Prostate gland (tissue), 2 donors: Measurements from ENCODE around the gene EPAS1. TPM values are rescaled to one million over a fixed set of nuclear protein-coding genes. Genes with fewer than 3 reads are reported as not detected.

Source experiments
- DNase-seq: peaks from one replicate; pipeline ENCODE4 v3.0.0-alpha.2; 2019; ENCODE audit warnings: low spot score
- H3K27ac ChIP-seq, 2 donors: fragments of 200-600 bp; sonication (generic); 2 replicates each; pipeline ENCODE4 v1.5.1; 2017 to 2019
- H3K27me3 ChIP-seq: fragments of 200-600 bp; sonication (generic); replicated peaks from 2 replicates; pipeline ENCODE4 v1.5.1; 2019; ENCODE audit not compliant: insufficient read depth
- H3K36me3 ChIP-seq, 2 donors: fragments of 200-600 bp; sonication (generic); 1 replicate in 1 of 2; 2 replicates in 1 of 2; pipeline versions ENCODE4 v1.5.1 to v1.8.1; 2017 to 2019
- H3K4me1 ChIP-seq: fragments of 200-600 bp; sonication (generic); replicated peaks from 2 replicates; pipeline ENCODE4 v1.5.1; 2019
- H3K4me3 ChIP-seq, 2 donors: fragments of 200-600 bp; sonication (generic); 2 replicates each; pipeline ENCODE4 v1.5.1; 2017 to 2019
- H3K9me3 ChIP-seq: fragments of 200-600 bp; sonication (generic); 2 replicates; pipeline ENCODE4 v1.5.1; 2017
- CTCF ChIP-seq, 4 experiments: fragments of 200-600 bp in 2 of 4; fragments of 450-650 bp in 2 of 4; sonication (generic) in 2 of 4; IDR thresholded peaks; 1 replicate in 3 of 4; 2 replicates in 1 of 4; pipeline ENCODE4 v1.5.1; 2016 to 2019; ENCODE audit warnings: antibody characterized with exemption in 4 of 4, mild to moderate bottlenecking in 2 of 4, moderate library complexity in 2 of 4
- POLR2A ChIP-seq: fragments of 450-650 bp; IDR thresholded peaks from one replicate; pipeline ENCODE4 v1.6.1; 2016; ENCODE audit warnings: antibody characterized with exemption, mild to moderate bottlenecking
- POLR2AphosphoS5 ChIP-seq: sonication (generic); formaldehyde crosslinking; IDR thresholded peaks from one replicate; pipeline ENCODE4 v1.6.1; 2017; ENCODE audit warnings: antibody characterized with exemption
- WGBS: methylation state at CpG from one replicate; pipeline ENCODE4 v1.1.5; 2018; 5-methylcytosine and 5-hydroxymethylcytosine counted together
- intact Hi-C: fragments of 100-400 bp; cut with DNase I; formaldehyde crosslinking; loops from one replicate; pipeline ENCODE4 v1.14.2; 2022
- total RNA-seq, 2 donors: library from RNA; depleted of rRNA; stranded (reverse); fragments of >200 nt; gene quantifications; one replicate each; pipeline ENCODE4 v1.1.0, GENCODE V29; 2016

EPAS1 gene
- total RNA-seq, 2 donors from 2014 or later, result 109 to 356 TPM

- Histone ChIP-seq H3K27me3 (no peaks in the 10 kb centered on the region), H3K4me1 (no peaks in the 10 kb centered on the region), H3K27ac (no peak overlapping the region), H3K4me3 (no peak overlapping the region), H3K36me3 (no peaks in the 10 kb centered on the region), H3K9me3 (no peaks in the 10 kb centered on the region)
- 24% methylated on average over 1 of the region's 1 CpG for WGBS
- DNase-seq, result no peak
- TF ChIP-seq POLR2A, result no peak
- TF ChIP-seq POLR2AphosphoS5, result no peak
- TF ChIP-seq CTCF (IDR thresholded peaks at IDR 0.05), result no peak
- intact Hi-C loops, result no loop called here
Measured at GRCh38 chr2:46259777-46260168, 37.4 kb upstream of the EPAS1 start.

- Histone ChIP-seq H3K4me1 (no peaks in the 10 kb centered on the region), H3K4me3 (no peak overlapping the region), H3K27me3 (no peaks in the 10 kb centered on the region), H3K36me3 (no peaks in the 10 kb centered on the region), H3K27ac (no peak overlapping the region), H3K9me3 (no peaks in the 10 kb centered on the region)
- TF ChIP-seq POLR2AphosphoS5 (no peak), POLR2A (no peak), CTCF (IDR thresholded peaks at IDR 0.05) (no peak)
- no peak for DNase-seq
- intact Hi-C loops, result no loop called here
- 83% methylated on average over 4 of the region's 4 CpGs for WGBS
Measured at GRCh38 chr2:46260305-46260704, 36.9 kb upstream of the EPAS1 start.

- Histone ChIP-seq H3K4me1 (no peaks in the 10 kb centered on the region), H3K27me3 (no peaks in the 10 kb centered on the region), H3K27ac (no peak overlapping the region), H3K4me3 (no peak overlapping the region), H3K9me3 (no peaks in the 10 kb centered on the region), H3K36me3 (no peaks in the 10 kb centered on the region)
- TF ChIP-seq CTCF (IDR thresholded peaks at IDR 0.05), result no peak
- no peak for TF ChIP-seq POLR2A
- no peak for TF ChIP-seq POLR2AphosphoS5
- no peak for DNase-seq
- intact Hi-C loops, result no loop called here
- WGBS, result 70% methylated on average over 2 of the region's 2 CpGs
Measured at GRCh38 chr2:46262248-46262938, 34.8 kb upstream of the EPAS1 start.

GRCh38 chr2:46263347-46263746 lies 33.9 kb upstream of the EPAS1 start:
- DNase-seq, result no peak
- WGBS, result 100% methylated on average over 1 of the region's 1 CpG
- H3K4me3 ChIP-seq, result no peak overlapping the region
- no peaks in the 10 kb centered on the region for H3K27me3 ChIP-seq
- TF ChIP-seq POLR2AphosphoS5, result no peak
- TF ChIP-seq POLR2A, result no peak
- no peak for TF ChIP-seq CTCF (IDR thresholded peaks at IDR 0.05)
- intact Hi-C loops, result no loop called here
- no peaks in the 10 kb centered on the region for H3K36me3 ChIP-seq
- no peak overlapping the region for H3K27ac ChIP-seq
- H3K9me3 ChIP-seq, result no peaks in the 10 kb centered on the region
- no peaks in the 10 kb centered on the region for H3K4me1 ChIP-seq

- WGBS, result 82% methylated on average over 2 of the region's 2 CpGs
- intact Hi-C loops, result no loop called here
- no peaks in the 10 kb centered on the region for H3K9me3 ChIP-seq
Measured at GRCh38 chr2:46264447-46264846, 32.8 kb upstream of the EPAS1 start.

More at GRCh38 chr2:46264447-46264846, 32.8 kb upstream of the EPAS1 start:
- H3K27ac ChIP-seq, result no peak overlapping the region
- H3K27me3 ChIP-seq, result no peaks in the 10 kb centered on the region
- no peaks in the 10 kb centered on the region for H3K4me1 ChIP-seq
- H3K4me3 ChIP-seq, result no peak overlapping the region
- H3K36me3 ChIP-seq, result no peaks in the 10 kb centered on the region
- no peak for DNase-seq
- TF ChIP-seq POLR2A, result no peak
- no peak for TF ChIP-seq POLR2AphosphoS5
- TF ChIP-seq CTCF (IDR thresholded peaks at IDR 0.05), result no peak
